Measurements from ENCODE around the gene CNGA4.

GRCh38 chr11:6241316-6241715 is 2.4 kb downstream of the CNGA4 start:
- TF ChIP-seq EP300 (IDR thresholded peaks at IDR 0.05) (no peak), POLR2AphosphoS5 (IDR thresholded peaks at IDR 0.05) (no peak)
